ENCODE measurements around the gene GSAP.
"Not testable (repeated sequence)": the region's sequence is repeated elsewhere in the genome, so short reads cannot be mapped to it uniquely, and the experiment has no call there.

GSAP gene

GRCh38 chr7:77282897-77283296, 133.3 kb downstream of the GSAP start:
- no peaks in the 10 kb centered on the region for H3K9me3 ChIP-seq (ENCODE audit: control insufficient read depth in 1 of 2, low read length in 2 of 2)
- no peak overlapping the region for H3K4me3 ChIP-seq (ENCODE audit: low read depth in 1 of 2, low read length in 2 of 2)
- no peaks in the 10 kb centered on the region for H3K27me3 ChIP-seq (ENCODE audit: control insufficient read depth in 1 of 2, insufficient read depth in 2 of 2, low read length in 2 of 2)
- no peak overlapping the region for H3K27ac ChIP-seq (ENCODE audit: low read depth, low read length)
- H3K9ac ChIP-seq (ENCODE audit: low read depth in 1 of 2, low read length in 2 of 2): no peak overlapping the region
- H3K4me1 ChIP-seq (ENCODE audit: control insufficient read depth in 1 of 2, insufficient read depth in 2 of 2, low read length in 2 of 2): no peaks in the 10 kb centered on the region
- peaks cover 0 to 3% of the 10 kb centered on the region in 2 donors for H3K36me3 ChIP-seq (ENCODE audit: control insufficient read depth in 1 of 2, insufficient read depth in 2 of 2, low read length in 2 of 2)

- H3K9me3 ChIP-seq (ENCODE audit: control insufficient read depth in 1 of 2, low read length in 2 of 2): no peaks in the 10 kb centered on the region
- no peak overlapping the region for H3K27ac ChIP-seq (ENCODE audit: low read depth, low read length)
- peaks cover 0 to 3% of the 10 kb centered on the region in 2 donors for H3K36me3 ChIP-seq (ENCODE audit: control insufficient read depth in 1 of 2, insufficient read depth in 2 of 2, low read length in 2 of 2)
- no peak overlapping the region for H3K9ac ChIP-seq (ENCODE audit: low read depth in 1 of 2, low read length in 2 of 2)
- H3K4me3 ChIP-seq (ENCODE audit: low read depth in 1 of 2, low read length in 2 of 2): no peak overlapping the region
- no peaks in the 10 kb centered on the region for H3K27me3 ChIP-seq (ENCODE audit: control insufficient read depth in 1 of 2, insufficient read depth in 2 of 2, low read length in 2 of 2)
- no peaks in the 10 kb centered on the region for H3K4me1 ChIP-seq (ENCODE audit: control insufficient read depth in 1 of 2, insufficient read depth in 2 of 2, low read length in 2 of 2)
These were observed 134.2 kb downstream of the GSAP start for GRCh38 chr7:77281780-77282478.

GRCh38 chr7:77276120-77276519, 140.0 kb downstream of the GSAP start:
- Histone ChIP-seq H3K27me3 (ENCODE audit: control insufficient read depth in 1 of 2, insufficient read depth in 2 of 2, low read length in 2 of 2) (no peaks in the 10 kb centered on the region), H3K4me1 (ENCODE audit: control insufficient read depth in 1 of 2, insufficient read depth in 2 of 2, low read length in 2 of 2) (no peaks in the 10 kb centered on the region), H3K36me3 (ENCODE audit: control insufficient read depth in 1 of 2, insufficient read depth in 2 of 2, low read length in 2 of 2) (peaks cover 0 to 3% of the 10 kb centered on the region in 2 donors), H3K9ac (ENCODE audit: low read depth in 1 of 2, low read length in 2 of 2) (no peak overlapping the region), H3K27ac (ENCODE audit: low read depth, low read length) (no peak overlapping the region), H3K4me3 (ENCODE audit: low read depth in 1 of 2, low read length in 2 of 2) (no peak overlapping the region), H3K9me3 (ENCODE audit: control insufficient read depth in 1 of 2, low read length in 2 of 2) (no peaks in the 10 kb centered on the region)

GRCh38 chr7:77275663-77276062, 140.5 kb downstream of the GSAP start:
- not testable (repeated sequence) for H3K27ac ChIP-seq (ENCODE audit: low read depth, low read length); H3K36me3 ChIP-seq (ENCODE audit: control insufficient read depth in 1 of 2, insufficient read depth in 2 of 2, low read length in 2 of 2); H3K4me1 ChIP-seq (ENCODE audit: control insufficient read depth in 1 of 2, insufficient read depth in 2 of 2, low read length in 2 of 2); H3K9me3 ChIP-seq (ENCODE audit: control insufficient read depth in 1 of 2, low read length in 2 of 2); H3K9ac ChIP-seq (ENCODE audit: low read depth in 1 of 2, low read length in 2 of 2); H3K27me3 ChIP-seq (ENCODE audit: control insufficient read depth in 1 of 2, insufficient read depth in 2 of 2, low read length in 2 of 2); H3K4me3 ChIP-seq (ENCODE audit: low read depth in 1 of 2, low read length in 2 of 2)

GRCh38 chr7:77271766-77272165, 144.4 kb downstream of the GSAP start:
- H3K27ac ChIP-seq (ENCODE audit: low read depth, low read length): no peak overlapping the region
- no peaks in the 10 kb centered on the region for H3K27me3 ChIP-seq (ENCODE audit: control insufficient read depth in 1 of 2, insufficient read depth in 2 of 2, low read length in 2 of 2)
- peaks cover 0 to 3% of the 10 kb centered on the region in 2 donors for H3K4me1 ChIP-seq (ENCODE audit: control insufficient read depth in 1 of 2, insufficient read depth in 2 of 2, low read length in 2 of 2)
- no peaks in the 10 kb centered on the region for H3K36me3 ChIP-seq (ENCODE audit: control insufficient read depth in 1 of 2, insufficient read depth in 2 of 2, low read length in 2 of 2)
- H3K9me3 ChIP-seq (ENCODE audit: control insufficient read depth in 1 of 2, low read length in 2 of 2): no peaks in the 10 kb centered on the region
- H3K4me3 ChIP-seq (ENCODE audit: low read depth in 1 of 2, low read length in 2 of 2): no peak overlapping the region
- H3K9ac ChIP-seq (ENCODE audit: low read depth in 1 of 2, low read length in 2 of 2): no peak overlapping the region

GRCh38 chr7:77270094-77270480, 146.1 kb downstream of the GSAP start:
- H3K4me1 ChIP-seq (ENCODE audit: control insufficient read depth in 1 of 2, insufficient read depth in 2 of 2, low read length in 2 of 2): peaks cover 0 to 3% of the 10 kb centered on the region in 2 donors
- H3K27me3 ChIP-seq (ENCODE audit: control insufficient read depth in 1 of 2, insufficient read depth in 2 of 2, low read length in 2 of 2): no peaks in the 10 kb centered on the region
- H3K27ac ChIP-seq (ENCODE audit: low read depth, low read length): no peak overlapping the region
- H3K9ac ChIP-seq (ENCODE audit: low read depth in 1 of 2, low read length in 2 of 2): no peak overlapping the region
- H3K36me3 ChIP-seq (ENCODE audit: control insufficient read depth in 1 of 2, insufficient read depth in 2 of 2, low read length in 2 of 2): no peaks in the 10 kb centered on the region
- H3K4me3 ChIP-seq (ENCODE audit: low read depth in 1 of 2, low read length in 2 of 2): no peak overlapping the region
- no peaks in the 10 kb centered on the region for H3K9me3 ChIP-seq (ENCODE audit: control insufficient read depth in 1 of 2, low read length in 2 of 2)

- Histone ChIP-seq H3K27me3 (ENCODE audit: control insufficient read depth in 1 of 2, insufficient read depth in 2 of 2, low read length in 2 of 2) (no peaks in the 10 kb centered on the region), H3K36me3 (ENCODE audit: control insufficient read depth in 1 of 2, insufficient read depth in 2 of 2, low read length in 2 of 2) (no peaks in the 10 kb centered on the region), H3K4me1 (ENCODE audit: control insufficient read depth in 1 of 2, insufficient read depth in 2 of 2, low read length in 2 of 2) (peaks cover 0 to 3% of the 10 kb centered on the region in 2 donors), H3K9ac (ENCODE audit: low read depth in 1 of 2, low read length in 2 of 2) (no peak overlapping the region), H3K4me3 (ENCODE audit: low read depth in 1 of 2, low read length in 2 of 2) (no peak overlapping the region), H3K9me3 (ENCODE audit: control insufficient read depth in 1 of 2, low read length in 2 of 2) (no peaks in the 10 kb centered on the region), H3K27ac (ENCODE audit: low read depth, low read length) (no peak overlapping the region)
These were observed 146.6 kb downstream of the GSAP start for GRCh38 chr7:77269360-77270093.

- Histone ChIP-seq H3K9me3 (ENCODE audit: control insufficient read depth in 1 of 2, low read length in 2 of 2) (no peaks in the 10 kb centered on the region), H3K9ac (ENCODE audit: low read depth in 1 of 2, low read length in 2 of 2) (no peak overlapping the region), H3K36me3 (ENCODE audit: control insufficient read depth in 1 of 2, insufficient read depth in 2 of 2, low read length in 2 of 2) (no peaks in the 10 kb centered on the region), H3K4me1 (ENCODE audit: control insufficient read depth in 1 of 2, insufficient read depth in 2 of 2, low read length in 2 of 2) (peaks cover 0 to 3% of the 10 kb centered on the region in 2 donors), H3K27ac (ENCODE audit: low read depth, low read length) (no peak overlapping the region), H3K27me3 (ENCODE audit: control insufficient read depth in 1 of 2, insufficient read depth in 2 of 2, low read length in 2 of 2) (no peaks in the 10 kb centered on the region), H3K4me3 (ENCODE audit: low read depth in 1 of 2, low read length in 2 of 2) (no peak overlapping the region)
These were observed 149.8 kb downstream of the GSAP start for GRCh38 chr7:77266291-77266794.

- Histone ChIP-seq H3K36me3 (ENCODE audit: control insufficient read depth in 1 of 2, insufficient read depth in 2 of 2, low read length in 2 of 2) (no peaks in the 10 kb centered on the region), H3K9ac (ENCODE audit: low read depth in 1 of 2, low read length in 2 of 2) (no peak overlapping the region), H3K4me3 (ENCODE audit: low read depth in 1 of 2, low read length in 2 of 2) (no peak overlapping the region), H3K9me3 (ENCODE audit: control insufficient read depth in 1 of 2, low read length in 2 of 2) (no peaks in the 10 kb centered on the region), H3K27me3 (ENCODE audit: control insufficient read depth in 1 of 2, insufficient read depth in 2 of 2, low read length in 2 of 2) (no peaks in the 10 kb centered on the region), H3K4me1 (ENCODE audit: control insufficient read depth in 1 of 2, insufficient read depth in 2 of 2, low read length in 2 of 2) (peaks cover 0 to 3% of the 10 kb centered on the region in 2 donors), H3K27ac (ENCODE audit: low read depth, low read length) (no peak overlapping the region)
These were observed 150.5 kb downstream of the GSAP start for GRCh38 chr7:77265666-77266065.

GRCh38 chr7:77262316-77262715, 153.8 kb downstream of the GSAP start:
- Histone ChIP-seq H3K9me3 (ENCODE audit: control insufficient read depth in 1 of 2, low read length in 2 of 2) (no peaks in the 10 kb centered on the region), H3K4me3 (ENCODE audit: low read depth in 1 of 2, low read length in 2 of 2) (no peak overlapping the region), H3K9ac (ENCODE audit: low read depth in 1 of 2, low read length in 2 of 2) (no peak overlapping the region), H3K4me1 (ENCODE audit: control insufficient read depth in 1 of 2, insufficient read depth in 2 of 2, low read length in 2 of 2) (no peaks in the 10 kb centered on the region), H3K27ac (ENCODE audit: low read depth, low read length) (no peak overlapping the region), H3K36me3 (ENCODE audit: control insufficient read depth in 1 of 2, insufficient read depth in 2 of 2, low read length in 2 of 2) (no peaks in the 10 kb centered on the region), H3K27me3 (ENCODE audit: control insufficient read depth in 1 of 2, insufficient read depth in 2 of 2, low read length in 2 of 2) (no peaks in the 10 kb centered on the region)
